CD4-positive, alpha-beta T cell (primary cell): ENCODE results near the gene SORT1. TPM values are rescaled to one million over a fixed set of nuclear protein-coding genes. Genes with fewer than 3 reads are reported as not detected.

Experiments used
- ATAC-seq: fragments of 200-7000 bp; cut with Tn5 transposase; one replicate; pipeline ENCODE4 v1.10.0; 2022; ENCODE audit warnings: mild to moderate bottlenecking; ENCODE audit not compliant: poor library complexity
- CTCF ChIA-PET: fragments of 350-600 bp; sonication (Branson Sonifier 250); formaldehyde crosslinking; loops from one replicate; lab custom pipeline; 2021; ENCODE audit warnings: antibody characterized with exemption, inconsistent platforms; lab: Charles Lee
- POLR2A ChIA-PET: fragments of 350-600 bp; sonication (Branson Sonifier 250); formaldehyde crosslinking; loops from one replicate; lab custom pipeline; 2021; ENCODE audit warnings: antibody characterized with exemption, inconsistent platforms; lab: Charles Lee
- DNase-seq, 14 experiments: peaks; one replicate each; pipeline ENCODE4 v3.0.0-alpha.2; 2013 to 2020; ENCODE audit warnings: mixed read lengths in 2 of 14
- H3K27ac ChIP-seq, 2 donors: one replicate each; pipeline versions ENCODE4 v1.5.1 to v1.7.0; 2013; ENCODE audit warnings: low read length in 2 of 2, low read depth in 1 of 2, mild to moderate bottlenecking in 1 of 2
- H3K27me3 ChIP-seq, 2 experiments: 1 replicate in 1 of 2; 2 replicates in 1 of 2; pipeline versions ENCODE4 v1.6.1 to v1.7.0; 2013; ENCODE audit warnings: low read length in 2 of 2, control low read depth in 1 of 2, mild to moderate bottlenecking in 1 of 2, moderate library complexity in 1 of 2; ENCODE audit not compliant: insufficient read depth in 2 of 2, control insufficient read depth in 1 of 2
- H3K36me3 ChIP-seq: one replicate; pipeline ENCODE4 v1.6.1; 2013; ENCODE audit warnings: low read length, control low read depth; ENCODE audit not compliant: insufficient read depth
- H3K4me1 ChIP-seq: one replicate; pipeline ENCODE4 v1.6.1; 2013; ENCODE audit warnings: low read length, control low read depth; ENCODE audit not compliant: insufficient read depth
- H3K4me3 ChIP-seq: one replicate; pipeline ENCODE4 v1.5.1; 2013; ENCODE audit warnings: mild to moderate bottlenecking, low read length, moderate library complexity
- H3K9me3 ChIP-seq, 2 experiments: 1 replicate in 1 of 2; 2 replicates in 1 of 2; pipeline versions ENCODE4 v1.6.1 to v1.7.0; 2013; ENCODE audit warnings: low read length in 2 of 2, mild to moderate bottlenecking in 2 of 2, control low read depth in 1 of 2, moderate library complexity in 1 of 2; ENCODE audit not compliant: control insufficient read depth in 1 of 2, insufficient read depth in 1 of 2
- H3K27ac Mint-ChIP-seq: one replicate; pipeline ENCODE4 v1.8.0; 2020; ENCODE audit warnings: mixed read lengths
- H3K27me3 Mint-ChIP-seq: one replicate; pipeline ENCODE4 v1.8.0; 2021; ENCODE audit warnings: mixed read lengths
- H3K36me3 Mint-ChIP-seq: one replicate; pipeline ENCODE4 v1.8.0; 2021; ENCODE audit warnings: low read depth, mixed read lengths
- H3K4me1 Mint-ChIP-seq: one replicate; pipeline ENCODE4 v1.8.0; 2021; ENCODE audit warnings: low read depth, mixed read lengths
- H3K4me3 Mint-ChIP-seq: one replicate; pipeline ENCODE4 v1.8.0; 2020; ENCODE audit warnings: mild to moderate bottlenecking, mixed read lengths
- H3K9me3 Mint-ChIP-seq: one replicate; pipeline ENCODE4 v1.8.0; 2020; ENCODE audit warnings: mixed read lengths
- intact Hi-C, 2 experiments: fragments of 100-400 bp; cut with DNase I in 1 of 2; cut with micrococcal nuclease in 1 of 2; formaldehyde crosslinking; loops; one replicate each; pipeline versions ENCODE4 v1.15.1 to v1.9.0; 2023 to 2025; cut with DNase I, micrococcal nuclease
- total RNA-seq, 174 experiments: library from RNA in 2 of 174; stranded (reverse) in 2 of 174; gene quantifications; one replicate each; pipeline ENCODE4 v1.2.3 and lab custom pipeline; 2021 to 2026
- TF ChIP-seq, protein P1 (sequence below): fragments of 200-600 bp; IDR thresholded peaks from one replicate; pipeline ENCODE4 v1.8.0; 2022; ENCODE audit warnings: antibody characterized with exemption, mild to moderate bottlenecking

The SORT1 gene
- total RNA-seq, 2 experiments from 2014 or later = 0.22 to 0.73 TPM

DNA sequence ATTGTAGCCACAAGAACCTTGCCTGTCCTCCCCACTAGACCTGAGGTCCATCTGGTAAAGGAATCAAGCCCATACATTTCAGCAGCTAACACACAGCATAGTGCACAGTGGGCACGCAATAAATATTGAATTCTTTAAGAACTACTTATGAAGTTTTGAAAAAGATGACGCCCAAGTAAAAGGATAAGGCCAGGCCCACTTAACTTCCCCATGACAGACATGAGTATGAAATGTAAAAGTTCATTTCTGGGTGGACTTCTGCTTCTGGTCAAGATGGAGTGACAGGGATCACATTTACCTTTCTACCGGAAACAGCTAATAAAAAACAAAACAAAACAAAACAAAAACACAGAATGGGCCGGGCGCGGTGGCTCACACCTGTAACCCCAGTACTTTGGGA lies 25.4 kb downstream of the SORT1 start:
- DNase-seq = no peak
- Mint-ChIP-seq H3K4me1 (peaks cover 7% of the 10 kb centered on the region), H3K36me3 (no peaks in the 10 kb centered on the region), H3K27ac (no peak overlapping the region), H3K9me3 (no peaks in the 10 kb centered on the region), H3K4me3 (no peak overlapping the region), H3K27me3 (peaks cover 21% of the 10 kb centered on the region)
- H3K27ac ChIP-seq = no peak overlapping the region
- CTCF ChIA-PET = no interaction called here
- no peaks in the 10 kb centered on the region for H3K9me3 ChIP-seq
- TF ChIP-seq, protein P1, sequence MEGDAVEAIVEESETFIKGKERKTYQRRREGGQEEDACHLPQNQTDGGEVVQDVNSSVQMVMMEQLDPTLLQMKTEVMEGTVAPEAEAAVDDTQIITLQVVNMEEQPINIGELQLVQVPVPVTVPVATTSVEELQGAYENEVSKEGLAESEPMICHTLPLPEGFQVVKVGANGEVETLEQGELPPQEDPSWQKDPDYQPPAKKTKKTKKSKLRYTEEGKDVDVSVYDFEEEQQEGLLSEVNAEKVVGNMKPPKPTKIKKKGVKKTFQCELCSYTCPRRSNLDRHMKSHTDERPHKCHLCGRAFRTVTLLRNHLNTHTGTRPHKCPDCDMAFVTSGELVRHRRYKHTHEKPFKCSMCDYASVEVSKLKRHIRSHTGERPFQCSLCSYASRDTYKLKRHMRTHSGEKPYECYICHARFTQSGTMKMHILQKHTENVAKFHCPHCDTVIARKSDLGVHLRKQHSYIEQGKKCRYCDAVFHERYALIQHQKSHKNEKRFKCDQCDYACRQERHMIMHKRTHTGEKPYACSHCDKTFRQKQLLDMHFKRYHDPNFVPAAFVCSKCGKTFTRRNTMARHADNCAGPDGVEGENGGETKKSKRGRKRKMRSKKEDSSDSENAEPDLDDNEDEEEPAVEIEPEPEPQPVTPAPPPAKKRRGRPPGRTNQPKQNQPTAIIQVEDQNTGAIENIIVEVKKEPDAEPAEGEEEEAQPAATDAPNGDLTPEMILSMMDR = no peak
- no peak overlapping the region for H3K4me3 ChIP-seq
- no peak for ATAC-seq
- peaks cover 2 to 5% of the 10 kb centered on the region in 2 experiments for H3K27me3 ChIP-seq
- H3K4me1 ChIP-seq = no peaks in the 10 kb centered on the region
- intact Hi-C loops = no loop called here
- no peaks in the 10 kb centered on the region for H3K36me3 ChIP-seq
- POLR2A ChIA-PET = no interaction called here

DNA sequence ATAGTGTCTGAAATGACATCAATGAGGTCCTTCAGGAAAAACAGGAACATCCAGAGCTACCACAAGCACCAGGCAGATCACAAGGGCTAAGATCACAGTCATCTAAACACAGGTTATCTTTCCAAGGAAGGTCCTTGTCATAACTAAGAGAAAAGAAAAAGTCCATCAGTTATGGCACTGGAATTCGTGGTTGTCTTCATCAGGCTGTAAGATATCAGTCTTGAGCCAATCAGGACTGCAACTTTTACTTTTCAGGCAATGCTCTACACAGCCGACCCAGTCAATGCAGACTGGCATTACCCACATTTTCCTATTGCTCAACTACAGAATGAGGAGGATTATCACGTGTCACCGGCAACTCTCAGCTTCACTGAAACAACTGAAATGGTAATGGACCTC lies 26.4 kb downstream of the SORT1 start:
- ATAC-seq (no peak), DNase-seq (peak in 2 of 14 experiments; percentile 24 to 28)
- Histone ChIP-seq H3K4me1 (no peaks in the 10 kb centered on the region), H3K4me3 (no peak overlapping the region), H3K9me3 (no peaks in the 10 kb centered on the region), H3K27me3 (peaks cover 2 to 5% of the 10 kb centered on the region in 2 experiments), H3K36me3 (no peaks in the 10 kb centered on the region), H3K27ac (no peak overlapping the region)
- TF ChIP-seq, protein P1 = no peak
- Mint-ChIP-seq H3K36me3 (no peaks in the 10 kb centered on the region), H3K27ac (no peak overlapping the region), H3K4me1 (peaks cover 7% of the 10 kb centered on the region), H3K4me3 (no peak overlapping the region), H3K9me3 (no peaks in the 10 kb centered on the region), H3K27me3 (peaks cover 30% of the 10 kb centered on the region)
- ChIA-PET POLR2A (no interaction called here), CTCF (interaction anchor here (0.7 kb wide), 1 partner anchor 50 kb away, joined by 3 read pairs; no protein-coding TSS in a partner anchor)
- intact Hi-C loops = no loop called here

DNA sequence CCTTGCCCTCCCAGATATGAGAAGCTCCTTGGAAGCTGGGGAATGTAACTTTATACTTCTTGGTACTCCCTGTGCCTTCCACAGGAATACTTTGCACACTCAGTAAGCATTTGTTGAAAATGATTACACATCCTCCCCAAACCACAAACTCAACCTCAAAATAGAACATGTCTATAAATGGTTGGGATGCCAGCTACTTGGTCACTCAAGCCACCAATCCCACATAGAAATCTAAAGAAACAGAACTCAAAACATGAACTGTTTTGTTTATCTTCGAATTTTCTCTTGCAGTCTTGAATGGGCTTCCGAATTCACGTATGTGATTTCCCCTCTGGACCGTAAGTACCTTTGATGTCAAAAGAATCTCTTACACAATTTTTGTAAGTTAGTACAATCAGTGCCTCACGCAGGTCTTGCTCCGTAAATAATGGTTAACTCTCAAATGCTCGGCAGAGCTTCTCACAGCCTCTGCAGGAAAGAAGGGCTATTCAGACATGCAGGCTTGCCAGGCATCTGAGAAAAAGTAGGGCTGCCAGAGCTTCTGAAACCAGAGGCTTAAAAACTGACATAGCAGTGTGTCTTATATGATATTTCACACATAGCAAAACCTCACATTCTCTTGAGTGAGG lies 26.9 kb downstream of the SORT1 start:
- H3K9me3 ChIP-seq = no peaks in the 10 kb centered on the region
- no peak overlapping the region for H3K4me3 ChIP-seq
- no peak for ATAC-seq
- H3K4me1 ChIP-seq = no peaks in the 10 kb centered on the region
- Mint-ChIP-seq H3K27ac (no peak overlapping the region), H3K36me3 (no peaks in the 10 kb centered on the region), H3K27me3 (peaks cover 35% of the 10 kb centered on the region), H3K4me1 (peaks cover 7% of the 10 kb centered on the region), H3K4me3 (no peak overlapping the region), H3K9me3 (no peaks in the 10 kb centered on the region)
- no peaks in the 10 kb centered on the region for H3K36me3 ChIP-seq
- intact Hi-C loops = no loop called here
- peaks cover 2 to 5% of the 10 kb centered on the region in 2 experiments for H3K27me3 ChIP-seq
- ChIA-PET CTCF (interaction anchor here (0.7 to 1.6 kb wide), 2 partner anchors 9 to 50 kb away, joined by 3 read pairs; no protein-coding TSS in a partner anchor), POLR2A (no interaction called here)
- H3K27ac ChIP-seq = no peak overlapping the region
- no peak for DNase-seq
- TF ChIP-seq, protein P1 = no peak
